OCI-LY7 (cell line): ENCODE results near the gene RALA. TPM values are rescaled to one million over a fixed set of nuclear protein-coding genes. Genes with fewer than 3 reads are reported as not detected.
"Not testable (repeated sequence)": the region's sequence is repeated elsewhere in the genome, so short reads cannot be mapped to it uniquely, and the experiment has no call there.

Source experiments
- BruUV-seq: library from RNA; stranded (reverse); fragments of 400-500 nt; replicated peaks from 2 replicates; lab custom pipeline; 2021; lab: Mats Ljungman, UMichigan
- CTCF ChIA-PET: fragments of 300-600 bp; sonication (Branson Sonifier 250); formaldehyde crosslinking; loops from one replicate; lab custom pipeline; 2022; ENCODE audit warnings: antibody characterized with exemption; ENCODE audit not compliant: unreplicated experiment; lab: Charles Lee
- POLR2A ChIA-PET: fragments of 300-600 bp; sonication (Branson Sonifier 250); formaldehyde crosslinking; loops from one replicate; lab custom pipeline; 2022; ENCODE audit warnings: antibody characterized with exemption; lab: Charles Lee
- DNase-seq: peaks from one replicate; pipeline ENCODE4 v3.0.0-alpha.2; 2015; ENCODE audit warnings: low spot score
- H2AFZ ChIP-seq: fragments of 200-600 bp; sonication (generic), shearing (Covaris generic); 2 replicates; pipeline ENCODE4 v1.6.1; 2014; ENCODE audit warnings: mild to moderate bottlenecking, antibody characterized with exemption, low read length, moderate library complexity
- H3K27ac ChIP-seq: fragments of 200-600 bp; sonication (generic); 2 replicates; pipeline ENCODE4 v1.5.1; 2014; ENCODE audit warnings: mixed run types, low read depth, mild to moderate bottlenecking, moderate library complexity, low read length, inconsistent platforms; ENCODE audit not compliant: poor library complexity, severe bottlenecking
- H3K36me3 ChIP-seq: fragments of 200-600 bp; sonication (generic); 2 replicates; pipeline ENCODE4 v1.6.1; 2014; ENCODE audit warnings: mild to moderate bottlenecking, antibody characterized with exemption, low read length, moderate library complexity, mixed read lengths; ENCODE audit not compliant: insufficient read depth
- H3K4me1 ChIP-seq: fragments of 200-600 bp; sonication (generic); 2 replicates; pipeline ENCODE4 v1.5.1; 2014; ENCODE audit warnings: mild to moderate bottlenecking, low read length; ENCODE audit not compliant: insufficient read depth, poor library complexity, severe bottlenecking
- H3K4me2 ChIP-seq: fragments of 200-600 bp; sonication (generic); 2 replicates; pipeline ENCODE4 v1.6.1; 2014; ENCODE audit warnings: mild to moderate bottlenecking, low read length
- H3K4me3 ChIP-seq: fragments of 200-600 bp; sonication (generic); 2 replicates; pipeline ENCODE4 v1.5.1; 2014; ENCODE audit warnings: mild to moderate bottlenecking, low read depth, low read length; ENCODE audit not compliant: poor library complexity, severe bottlenecking
- H3K79me2 ChIP-seq: fragments of 200-600 bp; sonication (generic); 2 replicates; pipeline ENCODE4 v1.6.1; 2016; ENCODE audit warnings: low read depth, mild to moderate bottlenecking, low read length, moderate library complexity, mixed read lengths; ENCODE audit not compliant: insufficient read depth
- H3K9me2 ChIP-seq: fragments of 200-600 bp; sonication (generic); 2 replicates; pipeline ENCODE4 v1.6.1; 2016; ENCODE audit warnings: mild to moderate bottlenecking, low read length, mixed read lengths; ENCODE audit not compliant: insufficient read depth
- H3K9me3 ChIP-seq: fragments of 200-600 bp; sonication (generic); 2 replicates; pipeline ENCODE4 v1.6.1; 2014; ENCODE audit warnings: mild to moderate bottlenecking, mixed run types, low read length, mixed read lengths
- H4K20me1 ChIP-seq: fragments of 200-600 bp; sonication (generic); 2 replicates; pipeline ENCODE4 v1.6.1; 2014; ENCODE audit warnings: mild to moderate bottlenecking, antibody characterized with exemption, low read length, moderate library complexity, mixed read lengths; ENCODE audit not compliant: insufficient read depth
- CTCF ChIP-seq: fragments of 200-600 bp; sonication (generic); conservative IDR thresholded peaks from 2 replicates; pipeline ENCODE4 v1.5.1; 2014; ENCODE audit warnings: mild to moderate bottlenecking, antibody characterized with exemption, low read length, moderate library complexity, mixed read lengths
- EZH2phosphoT487 ChIP-seq: fragments of 200-600 bp; sonication (generic); IDR thresholded peaks from 2 replicates; pipeline ENCODE4 v1.6.1; 2018; ENCODE audit warnings: low read depth, borderline replicate concordance, mild to moderate bottlenecking, mixed run types, antibody characterized with exemption, low read length, moderate library complexity, mixed read lengths
- intact Hi-C: fragments of 100-400 bp; cut with micrococcal nuclease; formaldehyde crosslinking; loops from one replicate; pipeline ENCODE4 v1.10.0; 2022; ENCODE audit not compliant: unreplicated experiment
- total RNA-seq, 2 experiments: library from RNA; depleted of rRNA in 1 of 2; stranded (reverse); fragments of >200 nt in 1 of 2; shearing (Covaris generic) in 1 of 2; gene quantifications; 2 replicates each; pipeline ENCODE4 v1.2.3, GENCODE V29; 2014 to 2022

The RALA gene
- total RNA-seq, 2 experiments from 2014 or later = 6.4 to 31.0 TPM

DNA sequence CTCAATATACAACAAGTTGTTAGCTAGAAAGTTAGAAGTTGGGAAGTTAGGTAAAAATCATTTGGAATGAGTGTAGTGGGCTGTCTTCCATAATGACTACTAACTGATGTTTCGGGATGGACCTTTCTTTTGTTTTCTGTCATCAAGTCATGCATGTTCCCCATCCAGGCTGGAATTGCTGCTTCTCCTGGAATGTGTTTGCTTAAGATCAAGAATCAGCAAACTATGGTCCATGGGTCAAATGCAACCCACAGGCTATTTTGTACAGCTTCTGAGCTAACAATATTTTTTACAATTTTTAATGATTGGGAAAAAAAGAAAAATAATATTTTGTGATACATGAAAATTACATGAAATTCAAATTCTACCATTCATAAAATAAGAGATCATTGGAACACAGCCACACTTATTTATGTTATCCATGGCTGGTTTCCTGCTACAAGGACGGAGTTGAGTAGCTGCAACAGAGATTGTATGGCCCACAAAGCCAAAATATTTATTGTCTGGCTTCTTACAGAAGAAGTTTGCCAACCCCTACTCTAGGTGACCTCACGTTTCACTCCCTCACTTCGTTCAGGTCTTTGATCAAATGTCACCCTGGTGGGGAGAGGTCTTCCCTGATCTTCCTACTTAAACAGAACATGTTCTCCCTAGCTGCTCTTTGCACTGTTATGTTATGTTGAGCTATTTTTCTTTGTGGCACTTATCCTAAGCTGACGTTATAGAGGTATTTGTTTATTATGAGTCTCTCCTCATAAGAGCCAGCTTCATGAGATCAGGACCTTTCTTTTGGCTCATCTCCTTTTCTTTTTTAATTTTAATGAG lies 127.1 kb downstream of the RALA start:
- Histone ChIP-seq H3K27ac (no peak overlapping the region), H3K9me2 (no peaks in the 10 kb centered on the region), H2AFZ (no peak overlapping the region), H3K36me3 (no peaks in the 10 kb centered on the region; the same call in 1 of the 2 replicates), H3K79me2 (no peaks in the 10 kb centered on the region), H3K4me2 (no peak overlapping the region), H3K4me3 (no peak overlapping the region), H3K4me1 (no peaks in the 10 kb centered on the region), H3K9me3 (no peaks in the 10 kb centered on the region), H4K20me1 (no peaks in the 10 kb centered on the region)
- TF ChIP-seq CTCF (no peak), EZH2phosphoT487 (no peak)
- no TSS peak for BruUV-seq
- ChIA-PET POLR2A (interaction anchor here (0.6 kb wide), 1 partner anchor 174 kb away, joined by 5 read pairs; no protein-coding TSS in a partner anchor), CTCF (interaction anchor here (0.6 kb wide), 1 partner anchor 17 kb away, joined by 3 read pairs; no protein-coding TSS in a partner anchor)
- intact Hi-C loops = no loop called here
- no peak for DNase-seq

DNA sequence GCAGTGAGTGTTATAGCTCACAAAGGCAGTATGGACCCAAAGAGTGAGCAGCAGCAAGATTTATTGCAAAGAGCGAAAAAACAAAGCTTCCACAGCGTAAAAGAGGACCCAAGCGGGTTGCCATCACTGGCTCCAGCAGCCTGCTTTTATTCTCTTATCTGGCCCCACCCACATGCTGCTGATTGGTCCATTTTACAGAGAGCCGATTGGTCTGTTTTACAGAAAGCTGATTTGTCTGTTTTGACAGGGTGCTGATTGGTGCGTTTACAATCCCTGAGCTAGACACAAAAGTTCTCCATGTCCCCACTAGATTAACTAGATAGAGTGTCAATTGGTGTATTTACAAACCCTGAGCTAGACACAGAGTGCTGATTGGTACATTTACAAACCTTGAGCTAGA lies 129.9 kb downstream of the RALA start:
- POLR2A ChIA-PET, DNase-seq, CTCF ChIA-PET, H3K36me3 ChIP-seq, H3K4me3 ChIP-seq, H3K79me2 ChIP-seq, H4K20me1 ChIP-seq, intact Hi-C loops, H2AFZ ChIP-seq, H3K4me2 ChIP-seq, BruUV-seq, H3K9me3 ChIP-seq, H3K4me1 ChIP-seq, H3K27ac ChIP-seq, H3K9me2 ChIP-seq: not testable (repeated sequence)

DNA sequence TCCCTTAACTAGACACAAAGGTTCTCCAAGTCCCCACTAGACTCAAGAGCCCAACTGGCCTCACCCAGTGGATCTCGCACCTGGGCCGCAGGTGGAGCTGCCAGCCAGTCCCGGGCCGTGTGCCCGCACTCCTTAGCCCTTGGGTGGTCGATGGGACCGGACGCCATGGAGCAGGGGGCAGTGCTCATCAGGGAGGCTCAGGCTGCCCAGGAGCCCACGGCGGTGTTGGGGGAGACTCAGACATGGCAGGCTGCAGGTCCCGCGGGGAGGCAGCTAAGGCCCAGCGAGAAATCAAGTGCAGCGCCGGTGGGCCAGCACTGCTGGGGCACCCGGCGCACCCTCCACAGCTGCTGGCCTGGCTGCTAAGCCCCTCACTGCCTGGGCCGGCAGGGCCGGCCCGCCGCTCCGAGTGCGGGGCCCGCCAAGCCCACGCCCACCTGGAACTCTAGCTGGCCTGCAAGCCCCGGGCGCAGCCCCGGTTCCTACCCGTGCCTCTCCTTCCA lies 130.5 kb downstream of the RALA start:
- Histone ChIP-seq H3K27ac (no peak overlapping the region), H3K79me2 (no peaks in the 10 kb centered on the region), H3K36me3 (no peaks in the 10 kb centered on the region; the same call in 1 of the 2 replicates), H3K9me2 (no peaks in the 10 kb centered on the region), H3K4me1 (no peaks in the 10 kb centered on the region), H4K20me1 (no peaks in the 10 kb centered on the region), H3K9me3 (no peaks in the 10 kb centered on the region), H3K4me2 (no peak overlapping the region), H2AFZ (no peak overlapping the region), H3K4me3 (no peak overlapping the region)
- CTCF ChIA-PET = no interaction called here
- intact Hi-C loops = no loop called here
- BruUV-seq = no TSS peak
- POLR2A ChIA-PET = no interaction called here
- TF ChIP-seq EZH2phosphoT487 (no peak), CTCF (no peak)
- DNase-seq = no peak
